Kidney (tissue), 14 donors: Measurements from ENCODE around the gene RAB34. TPM values are rescaled to one million over a fixed set of nuclear protein-coding genes. Genes with fewer than 3 reads are reported as not detected.

Experiments
- DNase-seq, 5 donors: peaks; one replicate each; pipeline ENCODE4 v3.0.0-alpha.2; 2013 to 2020
- FAIRE-seq: peaks from 2 replicates; lab custom pipeline; 2012; peaks lifted over from hg19 to GRCh38; lab: Jason Lieb, UNC
- H3K27ac ChIP-seq, 2 donors: one replicate each; pipeline ENCODE4 v1.7.0; 2013; ENCODE audit warnings: low read depth in 2 of 2, low read length in 2 of 2, inconsistent platforms in 1 of 2
- H3K27me3 ChIP-seq: one replicate; pipeline ENCODE4 v1.7.1; 2013; ENCODE audit warnings: low read length, inconsistent platforms; ENCODE audit not compliant: control insufficient read depth, insufficient read depth
- H3K36me3 ChIP-seq, 3 donors: one replicate each; pipeline versions ENCODE4 v1.7.0 to v1.7.1; 2013; ENCODE audit warnings: low read length in 3 of 3, control low read depth in 1 of 3, inconsistent platforms in 1 of 3; ENCODE audit not compliant: insufficient read depth in 3 of 3, control insufficient read depth in 2 of 3
- H3K4me1 ChIP-seq, 3 donors: one replicate each; pipeline versions ENCODE4 v1.7.0 to v1.7.1; 2013; ENCODE audit warnings: low read length in 3 of 3, inconsistent platforms in 1 of 3, low read depth in 1 of 3; ENCODE audit not compliant: control insufficient read depth in 2 of 3, insufficient read depth in 2 of 3
- H3K4me3 ChIP-seq, 3 donors: one replicate each; pipeline versions ENCODE4 v1.7.0 to v1.8.1; 2013; ENCODE audit warnings: low read length in 3 of 3, control low read depth in 1 of 3, inconsistent platforms in 1 of 3
- H3K9ac ChIP-seq, 3 donors: one replicate each; pipeline versions ENCODE4 v1.7.0 to v1.7.1; 2013; ENCODE audit warnings: low read length in 3 of 3, control low read depth in 1 of 3, inconsistent platforms in 1 of 3
- H3K9me3 ChIP-seq, 3 donors: one replicate each; pipeline versions ENCODE4 v1.7.0 to v1.7.1; 2013; ENCODE audit warnings: low read length in 3 of 3, control low read depth in 1 of 3, inconsistent platforms in 1 of 3; ENCODE audit not compliant: control insufficient read depth in 2 of 3, insufficient read depth in 1 of 3
- CTCF ChIP-seq: IDR thresholded peaks from 3 replicates; pipeline ENCODE4 v1.5.1; 2012; ENCODE audit warnings: mild to moderate bottlenecking, moderate library complexity, borderline replicate concordance; ENCODE audit not compliant: insufficient read depth; ENCODE audit errors: extremely low read depth
- intact Hi-C: fragments of 100-400 bp; cut with DNase I; formaldehyde crosslinking; loops from one replicate; pipeline ENCODE4 v1.11.1; 2022
- polyA plus RNA-seq: library from polyadenylated mRNA; stranded (reverse); fragments of 350-450 nt; fragmentation: Illumina TruSeq; extraction: RNeasy Lipid Tissue Mini Kit (QIAGEN cat#74804); gene quantifications from one replicate; pipeline ENCODE4 v1.2.3, GENCODE V29; 2014; ENCODE audit warnings: low read depth, low replicate concordance; ENCODE audit not compliant: insufficient read depth
- total RNA-seq: library from RNA; stranded (reverse); fragmentation: NEBNext Ultra II Directional; extraction: Animal tissue kit (Norgen Biotek cat#: 25700); gene quantifications from one replicate; pipeline ENCODE4 v1.2.1, GENCODE V29; 2021
- donor health status: control.
- donor health status: control.
- donor health status: control.
- donor health status: control.
- donor health status: control.
- donor health status: DM: yes; HTN: yes; CAD: no.
- donor health status: Normal renal cell carcinoma (clear cell type).

Gene RAB34
- total and polyA plus RNA-seq, 2 donors from 2014 or later: 119 to 128 TPM

DNA sequence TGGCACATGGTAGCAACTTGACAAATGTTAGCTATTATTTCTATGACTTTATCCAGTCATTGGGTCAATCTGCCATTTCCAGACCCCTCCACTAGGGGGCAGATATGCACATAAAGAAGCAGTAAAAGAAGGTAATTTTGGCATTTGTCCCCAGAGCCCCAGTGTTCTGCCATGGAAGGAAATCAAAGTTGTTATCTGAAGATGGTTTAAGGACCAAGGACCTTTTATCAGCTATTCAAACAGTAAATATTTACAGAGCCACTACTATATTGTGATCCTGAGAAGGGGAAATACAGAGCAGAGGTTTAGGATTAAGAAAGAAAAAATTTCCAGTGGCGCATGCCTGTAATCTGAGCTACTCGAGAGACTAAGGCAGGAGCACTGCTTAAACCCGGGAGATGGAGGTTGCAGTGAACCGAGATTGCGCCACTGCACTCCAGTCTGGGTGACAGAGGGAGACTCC, 46.2 kb upstream of the RAB34 start:
- Histone ChIP-seq H3K9ac (no peak overlapping the region), H3K4me1 (peaks cover 0 to 5% (median 0%) of the 10 kb centered on the region in 3 donors), H3K36me3 (peaks cover 0 to 15% (median 3%) of the 10 kb centered on the region in 3 donors), H3K9me3 (no peaks in the 10 kb centered on the region), H3K27ac (no peak overlapping the region), H3K4me3 (no peak overlapping the region), H3K27me3 (no peaks in the 10 kb centered on the region)
- TF ChIP-seq CTCF: peak; percentile 83
- intact Hi-C loops: loop anchor here (5.0 kb wide), 1 partner anchor 153 kb away; no protein-coding TSS in a partner anchor
- peak in 3 of 5 donors; percentile 74 to 82 (median 77) for DNase-seq
- FAIRE-seq: peak; percentile 25

GRCh38 chr17:28763137-28763799, 45.6 kb upstream of the RAB34 start:
- no peak for TF ChIP-seq CTCF
- DNase-seq (no peak), FAIRE-seq (no peak)
- peaks cover 0 to 5% (median 0%) of the 10 kb centered on the region in 3 donors for H3K4me1 ChIP-seq
- no peak overlapping the region for H3K9ac ChIP-seq
- no peaks in the 10 kb centered on the region for H3K27me3 ChIP-seq
- peaks cover 0 to 17% (median 8%) of the 10 kb centered on the region in 3 donors for H3K36me3 ChIP-seq
- no peak overlapping the region for H3K27ac ChIP-seq
- no peak overlapping the region for H3K4me3 ChIP-seq
- no peaks in the 10 kb centered on the region for H3K9me3 ChIP-seq
- intact Hi-C loops: loop anchor here (5.0 kb wide), 1 partner anchor 154 kb away; no protein-coding TSS in a partner anchor

DNA sequence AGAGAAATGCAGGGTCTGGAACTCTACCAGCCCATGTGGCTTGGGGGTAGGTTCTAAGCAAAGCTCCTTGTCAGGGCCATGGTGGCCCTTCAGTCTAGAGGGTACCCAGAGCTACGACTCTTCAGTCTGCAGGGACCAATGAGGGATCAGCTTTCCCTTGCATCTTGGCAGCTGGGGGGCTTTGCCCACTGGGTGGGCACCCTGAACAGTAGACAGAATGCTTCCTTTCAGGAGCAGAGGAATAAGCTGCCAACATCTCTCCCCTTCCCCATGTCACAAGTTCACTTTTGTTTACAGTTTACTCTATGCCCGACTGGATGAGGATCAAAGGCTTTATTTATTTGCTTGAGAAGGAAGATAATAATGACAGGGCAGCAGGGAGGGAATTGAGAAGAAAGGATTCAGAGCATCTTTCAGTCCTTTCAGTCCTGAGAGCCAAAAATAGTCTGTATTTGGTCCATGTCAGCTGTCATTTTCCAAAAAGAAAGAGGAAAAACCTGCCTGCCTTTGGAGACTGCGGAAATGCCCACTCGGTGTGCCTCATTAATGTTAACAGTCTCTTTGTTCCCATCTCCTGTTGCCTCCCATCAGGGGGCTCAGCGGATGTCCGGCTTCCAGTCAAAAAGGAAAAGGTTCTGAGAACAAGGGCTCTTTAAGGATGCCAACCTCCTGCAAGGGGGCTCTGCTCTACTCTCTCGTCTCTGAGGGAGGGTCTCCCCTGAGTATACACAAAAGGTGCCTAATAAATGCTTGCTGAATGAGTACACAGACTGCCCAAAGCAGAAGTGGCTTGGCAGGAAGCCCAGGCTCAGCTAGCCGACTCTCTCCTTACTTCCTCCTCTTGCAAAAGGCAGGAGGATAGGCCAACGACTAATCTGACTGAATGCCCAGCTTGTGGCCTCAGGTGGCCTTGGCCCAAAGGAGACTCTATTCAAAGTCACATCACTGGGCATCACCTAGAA, 43.2 kb upstream of the RAB34 start:
- peaks cover 0 to 21% (median 19%) of the 10 kb centered on the region in 3 donors for H3K36me3 ChIP-seq
- TF ChIP-seq CTCF: no peak
- peaks cover 0 to 5% (median 0%) of the 10 kb centered on the region in 3 donors for H3K4me1 ChIP-seq
- DNase-seq: peak in 3 of 5 donors; percentile 33 to 78 (median 45)
- H3K9me3 ChIP-seq: no peaks in the 10 kb centered on the region
- FAIRE-seq: no peak
- intact Hi-C loops: loop anchor here (5.0 kb wide), 1 partner anchor 156 kb away; no protein-coding TSS in a partner anchor
- H3K27ac ChIP-seq: no peak overlapping the region
- no peak overlapping the region for H3K4me3 ChIP-seq
- no peak overlapping the region for H3K9ac ChIP-seq
- H3K27me3 ChIP-seq: no peaks in the 10 kb centered on the region
